K562 (cell line): ENCODE results near the gene USP49. TPM values are rescaled to one million over a fixed set of nuclear protein-coding genes. Genes with fewer than 3 reads are reported as not detected.
A peak's percentile ranks its signal among the peaks of the same experiment; 100 is the strongest.

Source experiments
- CBX1 ChIP-seq: sonication (generic); IDR thresholded peaks from 2 replicates; pipeline ENCODE4 v1.6.1; 2016; ENCODE audit warnings: antibody characterized with exemption, low read depth, mild to moderate bottlenecking
- CBX3 ChIP-seq, 2 experiments: IDR thresholded peaks; 1 replicate in 1 of 2; 2 replicates in 1 of 2; pipeline ENCODE4 v1.6.1; 2012; ENCODE audit warnings: inconsistent platforms in 2 of 2, low read length in 2 of 2, borderline replicate concordance in 1 of 2, control low read depth in 1 of 2
- CBX8 ChIP-seq: fragments of 200-600 bp; sonication (generic); IDR thresholded peaks from 2 replicates; pipeline ENCODE4 v1.6.1; 2012; ENCODE audit warnings: borderline replicate concordance, mixed run types, low read depth, mild to moderate bottlenecking, moderate library complexity, mixed read lengths, low read length, control low read depth, inconsistent platforms; ENCODE audit not compliant: poor library complexity, severe bottlenecking; ENCODE audit errors: extremely low read depth
- DLX4 ChIP-seq: fragments of 250-450 bp; sonication (Bioruptor Pico); IDR thresholded peaks from 2 replicates; pipeline ENCODE4 v1.6.1; 2021; ENCODE audit warnings: mild to moderate bottlenecking
- E2F6 ChIP-seq, 2 experiments: IDR thresholded peaks; 2 replicates each; pipeline ENCODE4 v1.6.1; 2011; ENCODE audit warnings: borderline replicate concordance in 1 of 2, control low read depth in 1 of 2, low read depth in 1 of 2, low read length in 1 of 2, mild to moderate bottlenecking in 1 of 2, mixed read lengths in 1 of 2, moderate library complexity in 1 of 2; ENCODE audit not compliant: insufficient read depth in 1 of 2, insufficient read length in 1 of 2, poor library complexity in 1 of 2, severe bottlenecking in 1 of 2; ENCODE audit errors: extremely low read depth in 1 of 2
- GTF2B ChIP-seq: IDR thresholded peaks from 2 replicates; pipeline ENCODE4 v1.6.1; 2011; ENCODE audit not compliant: insufficient read length; ENCODE audit errors: extremely low read depth
- HDGF ChIP-seq: fragments of 450-650 bp; IDR thresholded peaks from 2 replicates; pipeline ENCODE4 v1.6.1; 2016
- MAFK ChIP-seq: IDR thresholded peaks from 2 replicates; pipeline ENCODE4 v1.6.1; 2011; ENCODE audit warnings: low read length, improper control_type of control experiment
- MYC ChIP-seq, 2 experiments: fragments of 250-450 bp in 1 of 2; sonication (Bioruptor Pico) in 1 of 2; IDR thresholded peaks; 2 replicates each; pipeline versions ENCODE4 v1.5.1 to v1.6.1; 2012 to 2021; ENCODE audit warnings: low read depth in 2 of 2, borderline replicate concordance in 1 of 2, improper control_type of control experiment in 1 of 2, low read length in 1 of 2, mild to moderate bottlenecking in 1 of 2, moderate library complexity in 1 of 2
- PTRF ChIP-seq: fragments of 450-650 bp; IDR thresholded peaks from 2 replicates; pipeline ENCODE4 v1.6.1; 2016; ENCODE audit warnings: mild to moderate bottlenecking, missing genetic modification characterization, missing compliant biosample characterization
- SMARCA4 ChIP-seq: fragments of 450-650 bp; IDR thresholded peaks from 2 replicates; pipeline ENCODE4 v1.6.1; 2016
- SRSF1 ChIP-seq: fragments of 200-400 bp; formaldehyde crosslinking; IDR thresholded peaks from 2 replicates; pipeline ENCODE4 v1.6.1; 2017; ENCODE audit warnings: mild to moderate bottlenecking, low read depth, low read length, moderate library complexity
- STAT5A ChIP-seq: IDR thresholded peaks from 2 replicates; pipeline ENCODE4 v1.6.1; 2012; ENCODE audit warnings: low read length, inconsistent platforms, borderline replicate concordance
- TRIM25 ChIP-seq: fragments of 450-650 bp; IDR thresholded peaks from 2 replicates; pipeline ENCODE4 v1.7.0; 2016; ENCODE audit warnings: borderline replicate concordance
- ZBTB8A ChIP-seq: fragments of 450-650 bp; IDR thresholded peaks from 2 replicates; pipeline ENCODE4 v1.6.1; 2018; ENCODE audit warnings: mild to moderate bottlenecking, moderate library complexity; ENCODE audit not compliant: partially characterized antibody
- ZNF165 ChIP-seq: fragments of 250-450 bp; sonication (Bioruptor Pico); IDR thresholded peaks from 2 replicates; pipeline ENCODE4 v1.4.0; 2020; ENCODE audit warnings: borderline replicate concordance
- ZNF3 ChIP-seq: fragments of 250-450 bp; sonication (Bioruptor Pico); IDR thresholded peaks from 2 replicates; pipeline ENCODE4 v1.5.0; 2021; ENCODE audit warnings: mild to moderate bottlenecking, moderate library complexity
- ZNF655 ChIP-seq: fragments of 250-450 bp; sonication (Bioruptor Pico); IDR thresholded peaks from 2 replicates; pipeline ENCODE4 v1.5.0; 2021
- ZNF766 ChIP-seq: fragments of 200-800 bp; sonication (Bioruptor generic); conservative IDR thresholded peaks from 2 replicates; pipeline ENCODE4 v1.6.1; 2016; ENCODE audit warnings: missing genetic modification characterization, missing compliant biosample characterization
- polyA plus RNA-seq, 8 experiments: library from polyadenylated mRNA; depleted of rRNA in 4 of 8; stranded (reverse) in 5 of 8; unstranded in 3 of 8; fragments of >200 nt; fragmentation: Nextera tagmentation in 2 of 8; fragmentation: Illumina TruSeq in 1 of 8; extraction: Ambion mirVana in 2 of 8; extraction: Trizol in 1 of 8; gene quantifications; 2 replicates each; pipeline versions ENCODE4 v1.2.1 to v1.2.3, GENCODE V29; 2011 to 2014; ENCODE audit warnings: inconsistent platforms in 1 of 8, missing spikeins in 1 of 8
- total RNA-seq, 7 experiments: library from RNA; depleted of rRNA in 6 of 7; stranded (reverse); fragments of >200 nt in 6 of 7; fragmentation: Illumina TruSeq in 2 of 7; extraction: Trizol in 2 of 7; gene quantifications; 2 replicates each; pipeline versions ENCODE4 v1.2.1 to v1.2.3, GENCODE V29; 2011 to 2021; ENCODE audit warnings: low replicate concordance in 1 of 7

Gene USP49
- total and polyA plus RNA-seq, 9 of the 15 experiments (the other 6 are each of a cell fraction or from before 2014, with no cell fraction given): 1.0 to 9.9 (median 6.5) TPM

GRCh38 chr6:41895300-41896233 lies at the start of gene USP49 (continued):
- peak in 1 of 2 experiments; percentile 70 for TF ChIP-seq E2F6 (IDR thresholded peaks at IDR 0.05; ENCODE audit: borderline replicate concordance in 1 of 2, extremely low read depth in 1 of 2, insufficient read depth in 1 of 2, insufficient read length in 1 of 2, low read depth in 1 of 2, low read length in 1 of 2, poor library complexity in 1 of 2, severe bottlenecking in 1 of 2)
- 0 out of 2 replicates have a peak, but pooled peaks have one; percentile 56 for TF ChIP-seq CBX1
- TF ChIP-seq ZNF655 (CRISPR knock-in tag): no peak
- TF ChIP-seq PTRF (tag): no peak
- TF ChIP-seq ZNF766 (CRISPR knock-in tag): no peak
- no peak for TF ChIP-seq HDGF
- TF ChIP-seq TRIM25: no peak
- no peak for TF ChIP-seq ZBTB8A
- TF ChIP-seq SMARCA4: no peak; the same call in 1 of the 2 replicates
- TF ChIP-seq MAFK: no peak
- TF ChIP-seq ZNF165: no peak
- no peak for TF ChIP-seq ZNF3 (CRISPR knock-in tag)
- TF ChIP-seq GTF2B: no peak
- no peak for TF ChIP-seq DLX4
- TF ChIP-seq CBX8: no peak
- peak in 1 of 2 experiments; percentile 76; a peak in 1 of 3 replicates for TF ChIP-seq CBX3 (IDR thresholded peaks at IDR 0.05; ENCODE audit: borderline replicate concordance in 1 of 2, low read length in 2 of 2)
- TF ChIP-seq SRSF1: peak; percentile 92; the same call in 1 of the 2 replicates
- TF ChIP-seq MYC (IDR thresholded peaks at IDR 0.05; ENCODE audit: low read depth, low read length): peak; percentile 93
- peak; percentile 62; the same call in 1 of the 2 replicates for TF ChIP-seq MYC (CRISPR knock-in tag; IDR thresholded peaks at IDR 0.05; ENCODE audit: borderline replicate concordance, low read depth)
- no peak for TF ChIP-seq STAT5A
